Nephron progenitor cell (in vitro differentiated cells): ENCODE results near the gene NHERF1.

Source experiments
- DNase-seq: peaks from one replicate; pipeline ENCODE4 v3.0.0; 2021
- H3K27ac Mint-ChIP-seq: 2 replicates; pipeline ENCODE4 v1.8.0; 2021; ENCODE audit warnings: mild to moderate bottlenecking, moderate library complexity, mixed read lengths
- H3K27me3 Mint-ChIP-seq: 2 replicates; pipeline ENCODE4 v1.8.0; 2021; ENCODE audit warnings: mild to moderate bottlenecking, low read depth, mixed read lengths; ENCODE audit not compliant: poor library complexity
- H3K36me3 Mint-ChIP-seq: 2 replicates; pipeline ENCODE4 v1.8.0; 2021; ENCODE audit warnings: low read depth, mixed read lengths
- H3K4me1 Mint-ChIP-seq: 2 replicates; pipeline ENCODE4 v1.8.0; 2021; ENCODE audit warnings: mixed read lengths
- H3K4me3 Mint-ChIP-seq: 2 replicates; pipeline ENCODE4 v1.8.0; 2021; ENCODE audit warnings: mild to moderate bottlenecking, moderate library complexity, mixed read lengths
- H3K9me3 Mint-ChIP-seq: 2 replicates; pipeline ENCODE4 v1.8.0; 2021; ENCODE audit warnings: mild to moderate bottlenecking, moderate library complexity, mixed read lengths
- TF ChIP-seq, protein P1 (sequence below): fragments of 200-600 bp; sonication (generic); IDR thresholded peaks from 2 replicates; pipeline ENCODE4 v1.5.0; 2021; ENCODE audit warnings: antibody characterized with exemption

The NHERF1 gene

GRCh38 chr17:74746922-74747321 is 1.5 kb upstream of the NHERF1 start:
- peaks cover 6% of the 10 kb centered on the region for H3K27me3 Mint-ChIP-seq
- no peaks in the 10 kb centered on the region for H3K9me3 Mint-ChIP-seq
- H3K27ac Mint-ChIP-seq, result peak overlapping the region; percentile 89
- TF ChIP-seq, protein P1, sequence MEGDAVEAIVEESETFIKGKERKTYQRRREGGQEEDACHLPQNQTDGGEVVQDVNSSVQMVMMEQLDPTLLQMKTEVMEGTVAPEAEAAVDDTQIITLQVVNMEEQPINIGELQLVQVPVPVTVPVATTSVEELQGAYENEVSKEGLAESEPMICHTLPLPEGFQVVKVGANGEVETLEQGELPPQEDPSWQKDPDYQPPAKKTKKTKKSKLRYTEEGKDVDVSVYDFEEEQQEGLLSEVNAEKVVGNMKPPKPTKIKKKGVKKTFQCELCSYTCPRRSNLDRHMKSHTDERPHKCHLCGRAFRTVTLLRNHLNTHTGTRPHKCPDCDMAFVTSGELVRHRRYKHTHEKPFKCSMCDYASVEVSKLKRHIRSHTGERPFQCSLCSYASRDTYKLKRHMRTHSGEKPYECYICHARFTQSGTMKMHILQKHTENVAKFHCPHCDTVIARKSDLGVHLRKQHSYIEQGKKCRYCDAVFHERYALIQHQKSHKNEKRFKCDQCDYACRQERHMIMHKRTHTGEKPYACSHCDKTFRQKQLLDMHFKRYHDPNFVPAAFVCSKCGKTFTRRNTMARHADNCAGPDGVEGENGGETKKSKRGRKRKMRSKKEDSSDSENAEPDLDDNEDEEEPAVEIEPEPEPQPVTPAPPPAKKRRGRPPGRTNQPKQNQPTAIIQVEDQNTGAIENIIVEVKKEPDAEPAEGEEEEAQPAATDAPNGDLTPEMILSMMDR, result no peak
- H3K4me3 Mint-ChIP-seq, result peak overlapping the region; percentile 59
- DNase-seq, result peak; percentile 58
- H3K36me3 Mint-ChIP-seq, result no peaks in the 10 kb centered on the region
- peaks cover 80% of the 10 kb centered on the region for H3K4me1 Mint-ChIP-seq

DNA sequence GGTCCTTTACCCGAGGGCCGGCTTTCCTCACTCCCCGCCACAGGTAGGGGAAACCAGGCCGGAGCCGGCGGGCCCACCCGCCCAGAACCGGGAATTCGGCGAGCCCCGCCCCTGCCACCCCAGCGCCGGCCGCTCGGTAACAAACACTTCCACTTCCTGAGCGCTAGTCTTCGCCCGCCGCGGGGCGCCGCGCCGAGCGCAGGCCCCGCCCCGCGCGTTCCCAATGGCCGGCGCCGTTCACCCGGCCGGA is 224 bp upstream of the NHERF1 start:
- H3K36me3 Mint-ChIP-seq, result peaks cover 10% of the 10 kb centered on the region
- peaks cover 83% of the 10 kb centered on the region for H3K4me1 Mint-ChIP-seq
- TF ChIP-seq, protein P1, result no peak
- DNase-seq, result no peak
- no peaks in the 10 kb centered on the region for H3K9me3 Mint-ChIP-seq
- H3K27ac Mint-ChIP-seq, result no peak overlapping the region
- peaks cover 6% of the 10 kb centered on the region for H3K27me3 Mint-ChIP-seq
- peak overlapping the region; percentile 59 for H3K4me3 Mint-ChIP-seq

DNA sequence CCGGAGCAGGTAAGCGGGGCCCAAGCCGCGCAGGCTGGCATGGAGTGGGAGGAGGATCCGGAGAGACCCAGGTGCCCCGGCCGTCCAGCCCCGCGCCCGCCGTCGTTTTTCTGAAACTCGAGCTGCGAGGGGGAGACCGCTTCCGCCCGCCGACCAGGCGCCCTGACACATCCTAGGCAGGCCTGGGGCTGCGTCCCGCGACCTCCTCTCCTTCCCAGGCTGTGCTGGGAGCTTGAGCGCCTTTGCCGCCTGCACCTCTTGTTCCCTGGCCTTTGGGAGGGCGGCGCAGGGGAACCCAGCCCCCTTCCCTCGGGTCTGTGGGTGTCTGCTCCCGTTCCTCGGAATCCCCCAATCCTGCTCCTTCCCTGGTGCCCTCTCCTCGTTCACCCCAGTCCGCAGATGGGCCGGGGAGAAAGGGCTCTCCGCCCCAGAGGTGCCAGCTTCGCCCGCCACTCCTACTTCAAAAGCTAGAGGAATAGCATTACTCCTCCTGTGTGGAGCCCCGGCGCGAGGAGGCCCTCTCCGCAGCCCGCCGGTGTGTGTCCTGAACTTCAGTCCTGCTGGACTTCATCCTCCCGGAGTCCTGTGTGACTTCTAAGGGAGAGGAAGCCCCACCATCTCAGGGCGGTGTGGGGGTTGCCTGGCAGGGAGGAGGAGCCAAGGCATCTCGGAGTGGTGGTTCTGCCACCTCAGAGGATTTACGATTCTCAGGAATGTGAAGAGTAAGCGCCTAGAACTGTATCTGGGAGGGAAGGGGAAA is 1.0 kb downstream of the NHERF1 start:
- TF ChIP-seq, protein P1, result no peak
- peaks cover 77% of the 10 kb centered on the region for H3K4me1 Mint-ChIP-seq
- DNase-seq, result peak; percentile 69

DNA sequence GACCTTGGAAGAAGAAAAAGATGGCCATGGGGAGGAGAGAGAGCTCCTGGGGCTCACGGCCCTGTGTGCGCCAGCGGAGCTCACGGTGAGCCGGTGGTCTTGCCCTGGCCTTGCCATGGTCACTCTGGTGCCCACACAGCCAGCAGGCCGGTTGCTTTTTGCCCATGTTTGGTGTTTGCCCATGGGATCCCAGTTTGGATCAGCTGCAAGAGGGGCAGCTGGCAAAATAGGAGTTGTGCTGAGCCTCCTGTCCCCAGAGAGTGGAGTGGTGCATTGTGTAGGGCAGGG is 1.6 kb downstream of the NHERF1 start:
- H3K4me1 Mint-ChIP-seq, result peaks cover 75% of the 10 kb centered on the region
- no peak for DNase-seq
- peaks cover 3% of the 10 kb centered on the region for H3K27me3 Mint-ChIP-seq
- H3K4me3 Mint-ChIP-seq, result peak overlapping the region; percentile 100
- TF ChIP-seq, protein P1, result no peak
- H3K9me3 Mint-ChIP-seq, result no peaks in the 10 kb centered on the region
- peak overlapping the region; percentile 97 for H3K27ac Mint-ChIP-seq
- peaks cover 10% of the 10 kb centered on the region for H3K36me3 Mint-ChIP-seq

More for the DNA sequence above, 1.0 kb downstream of the NHERF1 start:
- peaks cover 10% of the 10 kb centered on the region for H3K36me3 Mint-ChIP-seq
- H3K9me3 Mint-ChIP-seq, result no peaks in the 10 kb centered on the region
- peaks cover 3% of the 10 kb centered on the region for H3K27me3 Mint-ChIP-seq
- peak overlapping the region; percentile 100 for H3K4me3 Mint-ChIP-seq
- H3K27ac Mint-ChIP-seq, result peak overlapping the region; percentile 97

DNA sequence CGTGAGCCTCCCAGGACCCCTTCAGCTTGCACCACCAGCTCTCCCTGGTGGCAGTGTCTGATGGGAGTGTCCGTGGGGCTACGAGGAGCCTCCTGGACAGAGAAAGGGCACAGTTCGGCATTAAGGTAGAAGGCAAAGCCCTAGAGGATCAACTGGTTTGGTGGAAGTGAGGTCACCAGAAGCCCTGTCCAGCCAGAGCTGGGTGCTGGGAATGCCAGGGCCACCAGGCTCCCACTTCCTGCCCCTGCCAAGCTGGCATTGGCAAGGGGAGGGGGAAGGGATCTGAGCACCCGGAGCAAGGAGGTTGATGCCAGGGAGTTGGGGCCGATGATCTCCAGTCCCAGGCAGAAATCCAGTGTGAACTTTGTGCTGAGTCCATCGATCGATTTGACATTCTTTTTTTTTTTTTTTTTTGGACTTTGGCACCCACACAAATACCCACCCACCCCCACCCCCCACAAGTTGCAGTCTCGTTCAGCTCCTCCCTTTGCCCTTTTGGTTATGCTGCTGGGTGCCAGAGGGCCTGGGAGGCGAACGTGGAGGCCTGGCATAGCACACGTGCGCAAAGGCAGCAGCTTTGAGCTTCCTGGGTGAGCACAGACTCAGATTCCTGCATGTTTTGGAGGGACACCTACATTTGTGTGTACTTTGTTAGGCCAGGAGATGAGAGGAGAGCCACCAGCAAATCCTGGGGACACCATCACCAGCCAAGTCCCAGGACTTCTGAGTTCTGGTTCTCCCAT is 2.1 kb downstream of the NHERF1 start:
- H3K36me3 Mint-ChIP-seq, result peaks cover 10% of the 10 kb centered on the region
- TF ChIP-seq, protein P1, result no peak
- H3K27ac Mint-ChIP-seq, result no peak overlapping the region
- H3K9me3 Mint-ChIP-seq, result no peaks in the 10 kb centered on the region
- no peak for DNase-seq
- peaks cover 3% of the 10 kb centered on the region for H3K27me3 Mint-ChIP-seq
- H3K4me3 Mint-ChIP-seq, result peak overlapping the region; percentile 100
- peaks cover 79% of the 10 kb centered on the region for H3K4me1 Mint-ChIP-seq

- DNase-seq, result no peak
- Mint-ChIP-seq H3K36me3 (peaks cover 10% of the 10 kb centered on the region), H3K4me1 (peaks cover 68% of the 10 kb centered on the region), H3K27me3 (peaks cover 3% of the 10 kb centered on the region), H3K27ac (no peak overlapping the region), H3K9me3 (no peaks in the 10 kb centered on the region), H3K4me3 (peak overlapping the region; percentile 64)
- TF ChIP-seq, protein P1, result no peak
Measured at GRCh38 chr17:74752415-74752814, 4.0 kb downstream of the NHERF1 start.
